LoVo (cell line): ENCODE results near the gene TUBD1.
"Not testable (repeated sequence)": the region's sequence is repeated elsewhere in the genome, so short reads cannot be mapped to it uniquely, and the experiment has no call there.

ENCODE experiments used
- DNase-seq: peaks from one replicate; pipeline ENCODE4 v3.0.0-alpha.2; 2016; ENCODE audit warnings: low spot score

TUBD1 gene

GRCh38 chr17:59873414-59873813 is 19.3 kb downstream of the TUBD1 start:
- not testable (repeated sequence) for DNase-seq

- DNase-seq = no peak
Observed at GRCh38 chr17:59872351-59872750, 20.4 kb downstream of the TUBD1 start.

- DNase-seq = no peak
Observed at GRCh38 chr17:59870482-59870881, 22.3 kb downstream of the TUBD1 start.

GRCh38 chr17:59869941-59870218 is 22.9 kb downstream of the TUBD1 start:
- DNase-seq = no peak

- no peak for DNase-seq
Observed at GRCh38 chr17:59863616-59864015, 29.1 kb downstream of the TUBD1 start.

- peak; percentile 68 for DNase-seq
Observed at GRCh38 chr17:59859444-59860025, 33.2 kb downstream of the TUBD1 start.

- DNase-seq = no peak
Observed at GRCh38 chr17:59858932-59859331, 33.8 kb downstream of the TUBD1 start.

- no peak for DNase-seq
Observed at GRCh38 chr17:59858167-59858816, 34.5 kb downstream of the TUBD1 start.

GRCh38 chr17:59856859-59857794 is 35.6 kb downstream of the TUBD1 start:
- DNase-seq = no peak

GRCh38 chr17:59853919-59854729 is 38.6 kb downstream of the TUBD1 start:
- not testable (repeated sequence) for DNase-seq

- peak; percentile 92 for DNase-seq
Observed at GRCh38 chr17:59853168-59853918, 39.4 kb downstream of the TUBD1 start.

- not testable (repeated sequence) for DNase-seq
Observed at GRCh38 chr17:59852847-59853167, 39.9 kb downstream of the TUBD1 start.

GRCh38 chr17:59851439-59852375 is 41.0 kb downstream of the TUBD1 start:
- no peak for DNase-seq

- DNase-seq = not testable (repeated sequence)
Observed at GRCh38 chr17:59850311-59850710, 42.4 kb downstream of the TUBD1 start.

GRCh38 chr17:59848778-59849177 is 44.0 kb downstream of the TUBD1 start:
- no peak for DNase-seq

- no peak for DNase-seq
Observed at GRCh38 chr17:59848385-59848668, 44.4 kb downstream of the TUBD1 start.

GRCh38 chr17:59846394-59847165 is 46.2 kb downstream of the TUBD1 start:
- DNase-seq = peak; percentile 91

GRCh38 chr17:59845595-59846393 is 46.9 kb downstream of the TUBD1 start:
- peak; percentile 95 for DNase-seq
